Karpas-422 (cell line): ENCODE results near the gene SLCO3A1. TPM values are rescaled to one million over a fixed set of nuclear protein-coding genes. Genes with fewer than 3 reads are reported as not detected.
A peak's percentile ranks its signal among the peaks of the same experiment; 100 is the strongest.

Experiments used
- DNase-seq: peaks from one replicate; pipeline ENCODE4 v3.0.0-alpha.2; 2015
- H2AFZ ChIP-seq: fragments of 200-600 bp; sonication (generic); 2 replicates; pipeline ENCODE4 v1.6.1; 2014; ENCODE audit warnings: antibody characterized with exemption, low read length, mixed read lengths
- H3K27ac ChIP-seq: fragments of 200-600 bp; sonication (generic); 2 replicates; pipeline ENCODE4 v1.5.1; 2014; ENCODE audit warnings: mild to moderate bottlenecking, low read length, moderate library complexity
- H3K27me3 ChIP-seq: fragments of 200-600 bp; sonication (generic); 2 replicates; pipeline ENCODE4 v1.6.1; 2014; ENCODE audit warnings: low read length, mixed read lengths
- H3K36me3 ChIP-seq: fragments of 200-600 bp; sonication (generic); 2 replicates; pipeline ENCODE4 v1.6.1; 2014; ENCODE audit warnings: low read length, mixed read lengths; ENCODE audit not compliant: insufficient read depth
- H3K4me1 ChIP-seq: fragments of 200-600 bp; sonication (generic); 2 replicates; pipeline ENCODE4 v1.6.1; 2014; ENCODE audit warnings: mild to moderate bottlenecking, low read length, mixed read lengths
- H3K4me2 ChIP-seq: fragments of 200-600 bp; sonication (generic); 2 replicates; pipeline ENCODE4 v1.6.1; 2014; ENCODE audit warnings: low read length, low read depth, mild to moderate bottlenecking; ENCODE audit not compliant: poor library complexity, severe bottlenecking
- H3K4me3 ChIP-seq: fragments of 200-600 bp; sonication (generic); 2 replicates; pipeline ENCODE4 v1.5.1; 2014; ENCODE audit warnings: mild to moderate bottlenecking, antibody characterized with exemption, low read length, mixed read lengths
- H3K79me2 ChIP-seq: fragments of 200-600 bp; sonication (generic); 2 replicates; pipeline ENCODE4 v1.6.1; 2014; ENCODE audit warnings: mild to moderate bottlenecking, low read length, mixed read lengths
- H3K9ac ChIP-seq: fragments of 200-600 bp; sonication (generic); 2 replicates; pipeline ENCODE4 v1.6.0; 2014; ENCODE audit warnings: low read length
- H3K9me2 ChIP-seq: fragments of 200-600 bp; sonication (generic), shearing (Covaris generic); replicated peaks from 2 replicates; pipeline ENCODE4 v1.6.0; 2014; ENCODE audit warnings: mild to moderate bottlenecking, low read length, moderate library complexity; ENCODE audit not compliant: insufficient read depth
- H3K9me3 ChIP-seq: fragments of 300-700, 200-600 bp; sonication (generic); 2 replicates; pipeline ENCODE4 v1.6.1; 2014; ENCODE audit warnings: low read length, mixed read lengths
- H4K20me1 ChIP-seq: fragments of 200-600 bp; sonication (generic); 2 replicates; pipeline ENCODE4 v1.6.1; 2014; ENCODE audit warnings: mild to moderate bottlenecking, antibody characterized with exemption, low read length, low read depth; ENCODE audit not compliant: insufficient read depth
- total RNA-seq: library from RNA; depleted of rRNA; stranded (reverse); fragments of >200 nt; shearing (Covaris generic); gene quantifications from 2 replicates; pipeline ENCODE4 v1.2.3, GENCODE V29; 2014; ENCODE audit warnings: low replicate concordance

Gene SLCO3A1
- total RNA-seq, 1 experiment from 2014 or later: 36.2 TPM

- Histone ChIP-seq H3K27ac (no peak overlapping the region), H3K9me3 (no peaks in the 10 kb centered on the region), H3K4me2 (no peak overlapping the region), H3K27me3 (no peaks in the 10 kb centered on the region), H3K4me1 (peaks cover 46% of the 10 kb centered on the region), H3K9me2 (no peaks in the 10 kb centered on the region), H3K9ac (no peak overlapping the region), H3K36me3 (no peaks in the 10 kb centered on the region), H3K4me3 (no peak overlapping the region), H4K20me1 (peaks cover 58% of the 10 kb centered on the region), H3K79me2 (peaks cover 99% of the 10 kb centered on the region), H2AFZ (no peak overlapping the region)
- no peak for DNase-seq
Measured at GRCh38 chr15:92006186-92007028, 152.9 kb downstream of the SLCO3A1 start.

DNA sequence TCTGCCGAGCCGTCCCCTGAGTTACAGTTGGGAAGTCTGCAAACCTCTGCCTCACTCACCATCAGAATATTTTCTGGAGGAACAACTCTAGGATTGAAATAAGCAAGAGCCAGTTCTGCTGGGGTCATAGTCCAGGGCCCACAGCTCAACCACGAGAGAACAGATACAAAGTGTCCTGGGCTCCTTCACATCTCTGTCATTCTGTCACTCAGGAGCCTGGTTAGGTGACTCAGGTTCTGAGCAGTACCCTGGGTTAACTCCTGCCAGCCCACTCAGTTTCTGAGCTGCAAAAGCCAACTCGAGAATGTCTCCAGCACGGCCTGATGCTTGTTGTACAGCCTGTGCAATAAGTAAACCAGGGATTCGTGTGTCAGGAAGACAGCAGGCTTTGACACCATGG, 155.7 kb downstream of the SLCO3A1 start:
- no peak overlapping the region for H3K9ac ChIP-seq
- H3K4me2 ChIP-seq: no peak overlapping the region
- no peaks in the 10 kb centered on the region for H3K27me3 ChIP-seq
- H3K9me3 ChIP-seq: no peaks in the 10 kb centered on the region
- DNase-seq: no peak
- H3K4me1 ChIP-seq: peaks cover 61% of the 10 kb centered on the region
- H3K27ac ChIP-seq: no peak overlapping the region
- H3K79me2 ChIP-seq: peaks cover 99% of the 10 kb centered on the region
- H4K20me1 ChIP-seq: peaks cover 49% of the 10 kb centered on the region
- no peaks in the 10 kb centered on the region for H3K36me3 ChIP-seq
- no peak overlapping the region for H2AFZ ChIP-seq
- no peaks in the 10 kb centered on the region for H3K9me2 ChIP-seq
- H3K4me3 ChIP-seq: no peak overlapping the region

- Histone ChIP-seq H3K27me3 (no peaks in the 10 kb centered on the region), H3K9me2 (no peaks in the 10 kb centered on the region), H3K4me1 (peaks cover 58% of the 10 kb centered on the region), H3K27ac (peak overlapping the region; percentile 12; the same call in 1 of the 2 replicates), H2AFZ (no peak overlapping the region), H3K4me3 (peak overlapping the region; percentile 18; the same call in 1 of the 2 replicates), H4K20me1 (peaks cover 24% of the 10 kb centered on the region; the same call in 1 of the 2 replicates), H3K9ac (peak overlapping the region; percentile 34), H3K36me3 (no peaks in the 10 kb centered on the region), H3K79me2 (peaks cover 98% of the 10 kb centered on the region), H3K9me3 (no peaks in the 10 kb centered on the region), H3K4me2 (peak overlapping the region; percentile 48)
- DNase-seq: peak; percentile 81
Measured at GRCh38 chr15:92011611-92012367, 158.3 kb downstream of the SLCO3A1 start.

- Histone ChIP-seq H3K27me3 (no peaks in the 10 kb centered on the region), H3K4me1 (peaks cover 58% of the 10 kb centered on the region), H3K4me2 (peak overlapping the region; percentile 48), H3K4me3 (peak overlapping the region; percentile 18; the same call in 1 of the 2 replicates), H3K36me3 (no peaks in the 10 kb centered on the region), H3K27ac (peak overlapping the region; percentile 12), H3K9ac (peak overlapping the region; percentile 34), H4K20me1 (peaks cover 19% of the 10 kb centered on the region; the same call in 1 of the 2 replicates), H3K79me2 (peaks cover 98% of the 10 kb centered on the region), H2AFZ (no peak overlapping the region), H3K9me3 (no peaks in the 10 kb centered on the region), H3K9me2 (no peaks in the 10 kb centered on the region)
- no peak for DNase-seq
Measured at GRCh38 chr15:92012368-92012629, 158.8 kb downstream of the SLCO3A1 start.

GRCh38 chr15:92012881-92013280, 159.4 kb downstream of the SLCO3A1 start:
- Histone ChIP-seq H3K27me3 (no peaks in the 10 kb centered on the region), H4K20me1 (peaks cover 15% of the 10 kb centered on the region; the same call in 1 of the 2 replicates), H3K4me2 (peak overlapping the region; percentile 48), H2AFZ (no peak overlapping the region), H3K79me2 (peaks cover 98% of the 10 kb centered on the region), H3K4me3 (no peak overlapping the region), H3K9me2 (no peaks in the 10 kb centered on the region), H3K9me3 (no peaks in the 10 kb centered on the region), H3K36me3 (no peaks in the 10 kb centered on the region), H3K27ac (peak overlapping the region; percentile 12; the same call in 1 of the 2 replicates), H3K9ac (0 out of 2 replicates have a peak overlapping the region, but pooled peaks have one; percentile 34), H3K4me1 (peaks cover 58% of the 10 kb centered on the region)
- DNase-seq: no peak

GRCh38 chr15:92014281-92015030, 160.9 kb downstream of the SLCO3A1 start:
- peaks cover 58% of the 10 kb centered on the region for H3K4me1 ChIP-seq
- H3K9me2 ChIP-seq: no peaks in the 10 kb centered on the region
- no peaks in the 10 kb centered on the region for H3K27me3 ChIP-seq
- H4K20me1 ChIP-seq: peaks cover 15% of the 10 kb centered on the region; the same call in 1 of the 2 replicates
- H3K9me3 ChIP-seq: no peaks in the 10 kb centered on the region
- H3K27ac ChIP-seq: peak overlapping the region; percentile 54
- H3K4me3 ChIP-seq: peak overlapping the region; percentile 13; the same call in 1 of the 2 replicates
- DNase-seq: peak; percentile 68
- H3K79me2 ChIP-seq: peaks cover 98% of the 10 kb centered on the region
- H3K4me2 ChIP-seq: peak overlapping the region; percentile 48
- no peak overlapping the region for H2AFZ ChIP-seq
- H3K36me3 ChIP-seq: no peaks in the 10 kb centered on the region
- peak overlapping the region; percentile 23 for H3K9ac ChIP-seq

GRCh38 chr15:92017882-92018534, 164.5 kb downstream of the SLCO3A1 start:
- no peak for DNase-seq
- H3K4me2 ChIP-seq: no peak overlapping the region
- no peak overlapping the region for H3K9ac ChIP-seq
- no peak overlapping the region for H3K4me3 ChIP-seq
- H3K9me2 ChIP-seq: no peaks in the 10 kb centered on the region
- H2AFZ ChIP-seq: no peak overlapping the region
- H3K4me1 ChIP-seq: peaks cover 24% of the 10 kb centered on the region
- H4K20me1 ChIP-seq: peaks cover 9% of the 10 kb centered on the region; the same call in 1 of the 2 replicates
- no peak overlapping the region for H3K27ac ChIP-seq
- no peaks in the 10 kb centered on the region for H3K36me3 ChIP-seq
- peaks cover 99% of the 10 kb centered on the region for H3K79me2 ChIP-seq
- no peaks in the 10 kb centered on the region for H3K9me3 ChIP-seq
- H3K27me3 ChIP-seq: no peaks in the 10 kb centered on the region
